AG09309 (cell line): ENCODE measurements around the gene BTF3.
"Not testable (repeated sequence)": the region's sequence is repeated elsewhere in the genome, so short reads cannot be mapped to it uniquely, and the experiment has no call there.

ENCODE experiments used
- DNase-seq: peaks from one replicate; pipeline ENCODE4 v3.0.0-alpha.2; 2010; ENCODE audit warnings: low read depth
- H3K4me3 ChIP-seq: 2 replicates; pipeline ENCODE4 v1.5.1; 2011; ENCODE audit warnings: mild to moderate bottlenecking, low read depth, low read length, moderate library complexity; ENCODE audit not compliant: control insufficient read depth
- TF ChIP-seq, protein P1 (sequence below): IDR thresholded peaks from 2 replicates; pipeline ENCODE4 v1.5.1; 2011; ENCODE audit warnings: mild to moderate bottlenecking, low read depth, low read length, inconsistent platforms; ENCODE audit not compliant: insufficient read depth, control insufficient read depth; ENCODE audit errors: missing control alignments

BTF3 gene

GRCh38 chr5:73484511-73484910 lies 13.7 kb upstream of the BTF3 start:
- no peak for DNase-seq
- TF ChIP-seq, protein P1, sequence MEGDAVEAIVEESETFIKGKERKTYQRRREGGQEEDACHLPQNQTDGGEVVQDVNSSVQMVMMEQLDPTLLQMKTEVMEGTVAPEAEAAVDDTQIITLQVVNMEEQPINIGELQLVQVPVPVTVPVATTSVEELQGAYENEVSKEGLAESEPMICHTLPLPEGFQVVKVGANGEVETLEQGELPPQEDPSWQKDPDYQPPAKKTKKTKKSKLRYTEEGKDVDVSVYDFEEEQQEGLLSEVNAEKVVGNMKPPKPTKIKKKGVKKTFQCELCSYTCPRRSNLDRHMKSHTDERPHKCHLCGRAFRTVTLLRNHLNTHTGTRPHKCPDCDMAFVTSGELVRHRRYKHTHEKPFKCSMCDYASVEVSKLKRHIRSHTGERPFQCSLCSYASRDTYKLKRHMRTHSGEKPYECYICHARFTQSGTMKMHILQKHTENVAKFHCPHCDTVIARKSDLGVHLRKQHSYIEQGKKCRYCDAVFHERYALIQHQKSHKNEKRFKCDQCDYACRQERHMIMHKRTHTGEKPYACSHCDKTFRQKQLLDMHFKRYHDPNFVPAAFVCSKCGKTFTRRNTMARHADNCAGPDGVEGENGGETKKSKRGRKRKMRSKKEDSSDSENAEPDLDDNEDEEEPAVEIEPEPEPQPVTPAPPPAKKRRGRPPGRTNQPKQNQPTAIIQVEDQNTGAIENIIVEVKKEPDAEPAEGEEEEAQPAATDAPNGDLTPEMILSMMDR, result no peak
- no peak overlapping the region for H3K4me3 ChIP-seq

GRCh38 chr5:73485715-73486114 lies 12.5 kb upstream of the BTF3 start:
- H3K4me3 ChIP-seq, result no peak overlapping the region
- no peak for DNase-seq
- TF ChIP-seq, protein P1, result no peak

DNA sequence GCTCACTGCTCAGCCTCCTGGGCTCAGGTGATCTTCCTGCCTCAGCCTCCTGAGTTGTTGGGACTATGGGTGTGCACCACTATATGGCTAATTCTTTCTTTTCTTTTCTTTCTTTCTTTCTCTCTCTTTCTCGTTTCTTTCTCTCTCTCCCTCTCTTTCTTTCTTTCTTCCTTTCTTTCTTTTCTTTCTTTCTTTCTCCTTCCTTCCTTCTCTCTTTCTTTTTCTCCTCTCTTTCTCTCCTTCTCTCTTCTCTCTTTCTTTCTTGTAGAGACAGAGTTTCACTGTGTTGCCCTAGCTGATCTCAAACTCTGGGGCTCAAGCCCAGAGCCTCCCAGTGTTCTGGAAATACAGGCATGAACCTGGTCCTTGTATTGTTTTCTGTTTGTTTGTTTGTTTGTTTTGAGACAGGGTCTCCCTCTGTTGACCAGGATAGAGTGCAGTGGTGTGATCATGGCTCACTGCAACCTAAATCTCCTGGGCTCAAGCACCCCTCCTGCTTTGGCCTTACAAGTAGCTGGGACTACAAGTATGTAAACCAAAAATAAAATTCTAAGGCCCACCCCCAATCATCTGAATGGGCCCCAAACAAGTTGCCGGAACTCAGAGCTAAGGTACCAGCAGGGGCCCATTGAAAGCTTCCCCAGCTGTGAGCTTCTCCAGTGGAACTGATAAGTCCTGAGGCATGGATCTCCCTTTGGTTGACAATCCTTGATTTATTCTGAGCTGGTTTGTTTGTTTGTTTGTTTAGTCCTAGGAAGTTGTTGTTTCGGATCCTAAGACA lies 11.9 kb upstream of the BTF3 start:
- no peak overlapping the region for H3K4me3 ChIP-seq
- DNase-seq, result no peak
- TF ChIP-seq, protein P1, result no peak

DNA sequence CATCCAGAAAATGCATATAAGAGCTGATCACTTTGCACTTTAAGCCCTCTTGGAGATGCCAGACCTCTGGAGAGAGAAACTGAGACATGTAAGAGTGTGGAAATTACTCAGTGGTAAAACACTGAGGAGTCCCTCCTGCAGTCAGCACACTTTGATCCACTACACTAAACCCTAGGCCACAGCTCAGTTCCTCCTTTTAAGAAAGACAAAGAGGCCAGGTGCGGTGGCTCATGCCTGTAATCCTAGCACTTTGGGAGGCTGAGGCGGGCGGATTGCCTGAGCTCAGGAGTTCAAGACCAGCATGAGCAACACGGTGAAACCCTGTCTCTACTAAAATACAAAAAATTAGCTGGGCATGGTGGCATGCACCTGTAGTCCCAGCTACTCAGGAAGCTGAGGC lies 11.0 kb upstream of the BTF3 start:
- not testable (repeated sequence) for H3K4me3 ChIP-seq, DNase-seq

DNA sequence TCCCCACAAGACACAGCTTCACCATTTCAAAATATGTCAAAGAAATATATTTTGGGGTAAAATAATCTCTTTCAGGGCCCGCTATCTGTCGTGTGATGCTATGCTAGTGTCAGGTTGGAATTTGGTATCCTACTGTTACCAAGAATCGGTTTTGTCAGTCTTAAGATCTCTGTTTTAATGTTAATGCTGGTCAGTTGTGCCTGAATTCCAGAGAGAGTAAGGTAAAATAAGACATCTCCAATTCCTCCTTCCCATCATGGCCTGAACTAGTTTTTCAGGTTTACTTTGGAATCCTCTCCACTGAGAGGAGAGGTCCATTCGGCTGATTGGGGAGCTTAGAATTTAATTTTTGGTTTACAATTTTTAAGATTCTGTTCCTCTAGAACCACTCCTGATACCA lies 10.4 kb upstream of the BTF3 start:
- H3K4me3 ChIP-seq, result no peak overlapping the region
- TF ChIP-seq, protein P1, result no peak

GRCh38 chr5:73488806-73489205 lies 9.4 kb upstream of the BTF3 start:
- no peak overlapping the region for H3K4me3 ChIP-seq
- DNase-seq, result no peak
- TF ChIP-seq, protein P1, result no peak

More for the DNA sequence above, 10.4 kb upstream of the BTF3 start:
- DNase-seq, result no peak

DNA sequence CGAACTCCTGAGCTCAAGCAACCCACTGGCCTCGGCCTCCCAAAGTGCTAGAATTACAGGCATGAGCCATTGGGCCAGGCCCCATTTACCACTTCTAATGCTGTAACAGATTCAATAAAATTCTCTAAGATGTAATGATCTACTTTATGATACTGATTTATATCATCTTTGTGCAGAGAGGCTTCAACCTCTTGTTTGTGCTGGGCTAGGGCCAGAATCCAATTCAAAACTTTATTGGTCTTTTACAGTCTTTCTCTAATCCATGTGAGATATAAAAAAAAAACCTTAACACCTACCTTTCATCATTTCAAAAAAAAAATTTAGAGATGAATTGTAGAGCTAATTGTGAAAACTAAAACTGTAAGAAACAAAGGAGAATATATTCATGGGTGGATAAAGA lies 8.2 kb upstream of the BTF3 start:
- TF ChIP-seq, protein P1, result no peak
- DNase-seq, result no peak
- no peak overlapping the region for H3K4me3 ChIP-seq
